Kasumi-1 (cell line): ENCODE measurements around the gene TAF11L2.
"Not testable (repeated sequence)": the region's sequence is repeated elsewhere in the genome, so short reads cannot be mapped to it uniquely, and the experiment has no call there.

Source experiments
- DNase-seq, 2 experiments: peaks; one replicate each; lab custom pipeline; 2025; lab: John Stamatoyannopoulos, UW

The TAF11L2 gene

GRCh38 chr5:17526504-17526903 lies 28.5 kb downstream of the TAF11L2 start:
- DNase-seq, result not testable (repeated sequence)

- DNase-seq, result not testable (repeated sequence)
These were observed 30.3 kb downstream of the TAF11L2 start, which contains the start of gene TAF11L6 for GRCh38 chr5:17528369-17528768. TAF11L6 (plus strand) TSS chr5:17528669.
